Testis (tissue), 2 donors: ENCODE results near the gene GRK5.

Source experiments
- CTCF ChIP-seq, 3 experiments: fragments of 450-650 bp in 2 of 3; fragments of 200-600 bp in 1 of 3; sonication (generic) in 1 of 3; IDR thresholded peaks; one replicate each; pipeline ENCODE4 v1.5.1; 2016 to 2019; ENCODE audit warnings: antibody characterized with exemption in 3 of 3, mild to moderate bottlenecking in 2 of 3, moderate library complexity in 1 of 3
- POLR2A ChIP-seq: fragments of 450-650 bp; IDR thresholded peaks from one replicate; pipeline ENCODE4 v1.6.1; 2017; ENCODE audit warnings: antibody characterized with exemption, mild to moderate bottlenecking, moderate library complexity

GRCh38 chr10:119395280-119396007 lies 188.1 kb downstream of the GRK5 start:
- TF ChIP-seq POLR2A = no peak
- TF ChIP-seq CTCF (IDR thresholded peaks at IDR 0.05) = no peak
